GM12874 (cell line): Measurements from ENCODE around the gene POU3F2.

Experiments used
- TF ChIP-seq, protein P1 (sequence below): IDR thresholded peaks from 2 replicates; pipeline ENCODE4 v1.5.1; 2011; ENCODE audit warnings: low read depth, mild to moderate bottlenecking, control low read depth, low read length, moderate library complexity; ENCODE audit not compliant: insufficient read depth

POU3F2 gene

DNA sequence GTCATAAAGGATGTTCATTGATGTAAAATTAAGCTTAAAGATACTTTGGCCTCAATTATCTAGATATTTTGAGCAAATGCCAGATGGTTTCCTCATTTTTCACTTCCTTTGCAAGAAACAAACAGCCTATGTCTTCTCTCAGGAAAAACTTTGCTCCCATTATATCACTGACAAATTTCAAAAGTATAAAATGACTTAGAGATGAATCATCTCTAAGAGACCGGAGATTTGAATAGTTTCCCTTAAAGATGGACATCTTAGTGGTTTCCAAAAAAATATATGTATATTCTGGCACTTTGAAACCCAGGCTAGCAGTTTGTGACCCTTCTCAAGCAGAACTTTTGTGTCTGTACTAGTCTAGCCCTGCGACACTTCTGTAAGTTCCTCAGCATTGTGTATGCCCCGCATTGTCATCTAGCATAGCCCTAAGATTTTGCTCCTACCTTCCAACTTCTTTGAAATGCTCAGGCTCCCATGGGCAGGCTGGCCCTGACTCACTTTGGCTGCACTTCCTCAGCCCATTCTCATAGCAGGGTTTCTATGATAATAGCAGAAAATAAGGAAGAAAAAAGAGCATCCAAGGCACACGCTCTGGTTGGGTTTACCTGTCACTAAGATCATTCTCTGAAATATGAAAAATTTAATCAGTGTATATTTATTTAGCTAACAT is 25.7 kb upstream of the POU3F2 start:
- TF ChIP-seq, protein P1, sequence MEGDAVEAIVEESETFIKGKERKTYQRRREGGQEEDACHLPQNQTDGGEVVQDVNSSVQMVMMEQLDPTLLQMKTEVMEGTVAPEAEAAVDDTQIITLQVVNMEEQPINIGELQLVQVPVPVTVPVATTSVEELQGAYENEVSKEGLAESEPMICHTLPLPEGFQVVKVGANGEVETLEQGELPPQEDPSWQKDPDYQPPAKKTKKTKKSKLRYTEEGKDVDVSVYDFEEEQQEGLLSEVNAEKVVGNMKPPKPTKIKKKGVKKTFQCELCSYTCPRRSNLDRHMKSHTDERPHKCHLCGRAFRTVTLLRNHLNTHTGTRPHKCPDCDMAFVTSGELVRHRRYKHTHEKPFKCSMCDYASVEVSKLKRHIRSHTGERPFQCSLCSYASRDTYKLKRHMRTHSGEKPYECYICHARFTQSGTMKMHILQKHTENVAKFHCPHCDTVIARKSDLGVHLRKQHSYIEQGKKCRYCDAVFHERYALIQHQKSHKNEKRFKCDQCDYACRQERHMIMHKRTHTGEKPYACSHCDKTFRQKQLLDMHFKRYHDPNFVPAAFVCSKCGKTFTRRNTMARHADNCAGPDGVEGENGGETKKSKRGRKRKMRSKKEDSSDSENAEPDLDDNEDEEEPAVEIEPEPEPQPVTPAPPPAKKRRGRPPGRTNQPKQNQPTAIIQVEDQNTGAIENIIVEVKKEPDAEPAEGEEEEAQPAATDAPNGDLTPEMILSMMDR = no peak

- TF ChIP-seq, protein P1 = no peak
These were observed 22.2 kb upstream of the POU3F2 start for GRCh38 chr6:98812220-98812619.

DNA sequence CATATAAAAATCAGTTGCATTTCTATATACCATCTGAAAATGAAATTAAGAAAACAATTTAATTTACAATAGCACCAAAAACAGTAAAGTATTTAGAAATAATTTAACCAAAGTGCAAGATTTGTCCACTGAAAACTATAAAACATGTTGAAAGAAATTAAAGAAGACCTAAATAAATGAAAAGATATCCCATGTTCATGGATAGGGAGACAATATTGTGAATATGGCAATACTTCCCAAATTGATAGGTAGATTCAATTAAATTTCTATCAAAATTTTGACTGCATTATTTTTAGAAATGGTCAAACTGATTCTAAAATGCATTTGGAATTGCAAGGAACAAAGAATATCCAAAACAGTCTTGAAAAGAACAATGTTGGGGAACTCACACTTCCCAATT is 17.6 kb upstream of the POU3F2 start:
- TF ChIP-seq, protein P1 = no peak

DNA sequence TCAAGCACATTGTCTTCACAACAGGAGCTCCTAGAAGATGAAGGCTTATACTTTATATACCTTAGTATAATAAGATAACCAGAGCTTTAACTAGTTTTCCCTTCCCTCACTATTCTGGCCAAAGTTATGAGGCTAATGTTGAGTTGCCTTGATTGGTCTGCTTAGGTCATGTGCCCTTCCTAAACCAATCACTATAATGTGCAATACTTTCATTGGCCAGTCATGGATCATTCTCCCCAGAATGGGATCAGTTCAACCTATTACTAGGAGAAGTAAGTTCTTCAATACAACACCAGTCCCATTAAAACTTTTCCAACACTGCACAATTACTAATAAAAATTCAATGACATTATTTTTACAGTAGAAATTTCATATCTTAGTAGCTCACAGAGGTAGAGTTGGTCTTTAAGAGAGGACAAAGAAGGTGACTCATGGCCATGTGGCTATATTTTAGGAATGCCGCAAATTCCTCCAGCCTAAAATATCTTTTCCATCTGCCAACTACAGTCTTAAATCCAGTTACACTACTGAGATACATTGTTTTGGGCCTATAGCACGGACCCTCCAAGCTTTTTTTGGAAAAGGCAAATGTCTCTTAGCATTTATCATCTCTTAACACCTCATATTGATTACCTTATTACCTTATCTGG is 12.5 kb upstream of the POU3F2 start:
- TF ChIP-seq, protein P1 = no peak

- TF ChIP-seq, protein P1 = no peak
These were observed 10.8 kb upstream of the POU3F2 start for GRCh38 chr6:98823428-98824161.

DNA sequence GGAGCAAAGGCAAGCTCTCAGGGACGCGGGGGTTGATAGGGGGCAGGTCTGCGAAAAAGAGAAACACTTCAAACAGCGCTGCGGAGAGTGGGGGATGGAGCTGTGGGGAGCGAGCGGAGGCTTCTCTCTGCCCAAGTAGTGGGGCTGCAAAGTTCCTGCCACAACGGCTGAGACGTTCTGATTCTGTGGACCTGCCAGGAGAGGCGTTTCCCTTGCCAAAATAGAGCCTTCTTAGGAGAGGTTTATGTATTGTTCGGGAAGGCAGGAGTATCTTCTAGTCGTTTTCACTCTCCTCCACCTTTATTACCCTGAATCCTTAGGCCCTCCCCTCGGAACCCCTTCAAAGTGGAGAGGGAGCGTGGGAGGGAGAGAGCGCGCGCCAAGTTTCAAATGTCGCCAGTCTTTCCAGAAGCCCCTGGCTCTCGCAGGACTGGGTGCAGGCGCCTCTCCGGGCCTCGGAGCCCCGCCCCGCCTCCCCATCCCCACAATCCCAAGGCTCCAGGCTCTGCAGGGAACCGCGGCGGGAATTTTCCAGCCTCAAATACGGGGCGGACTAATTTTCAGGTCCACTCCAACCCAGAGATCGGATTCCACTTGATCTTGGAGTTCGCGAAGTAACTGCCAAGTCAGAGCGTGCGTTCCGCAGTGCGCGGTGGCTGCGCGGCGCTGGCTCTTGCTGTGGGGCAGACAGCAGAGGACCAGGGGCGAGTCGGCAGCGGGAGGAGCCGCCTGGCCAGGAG is 10.0 kb upstream of the POU3F2 start:
- TF ChIP-seq, protein P1 = no peak

DNA sequence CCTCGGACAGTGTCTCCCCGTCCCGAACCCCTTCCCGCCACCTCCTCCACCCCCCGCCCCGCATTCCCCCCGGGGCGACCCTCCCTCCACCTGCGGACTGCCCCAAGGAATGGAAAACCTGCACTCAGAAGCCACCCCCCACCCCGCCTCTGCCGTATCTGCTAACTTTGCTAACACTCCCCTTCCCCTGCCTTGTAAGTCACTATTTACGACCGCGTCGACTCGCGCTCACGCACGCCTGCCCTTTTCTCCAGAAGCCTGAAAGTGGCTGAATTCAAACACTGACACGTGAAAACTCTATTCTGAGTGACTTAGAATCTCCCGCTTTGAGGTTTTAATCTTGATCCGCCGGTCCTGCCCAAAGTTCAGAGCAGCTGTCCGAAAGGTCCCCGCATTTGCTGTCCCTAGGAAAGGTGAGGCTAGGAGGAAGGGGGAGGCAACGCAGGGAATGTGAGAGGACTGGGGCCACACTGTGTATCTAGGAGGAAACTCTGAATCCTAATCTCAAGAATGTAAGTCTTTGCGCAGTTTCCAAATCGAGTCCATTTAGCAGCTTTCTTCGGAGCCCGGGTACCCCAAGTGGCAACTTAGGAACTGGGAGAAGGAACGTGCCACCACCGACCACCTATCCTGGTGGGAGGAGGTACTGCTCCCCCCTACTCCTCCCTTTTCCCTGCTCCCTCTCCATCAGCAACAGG is 9.3 kb upstream of the POU3F2 start:
- TF ChIP-seq, protein P1 = no peak
